ENCODE results near the gene REV3L. TPM values are rescaled to one million over a fixed set of nuclear protein-coding genes. Genes with fewer than 3 reads are reported as not detected.

Gene REV3L
- total RNA-seq, 1 experiment from 2014 or later: 6.6 TPM

GRCh38 chr6:111458670-111459232 lies 24.3 kb downstream of the REV3L start:
- H3K9me3 ChIP-seq: peaks cover 14% of the 10 kb centered on the region
- no peak for DNase-seq
- peaks cover 17% of the 10 kb centered on the region; the same call in 1 of the 2 replicates for H3K36me3 ChIP-seq
- H3K27me3 ChIP-seq: no peaks in the 10 kb centered on the region
- H3K4me3 ChIP-seq: no peak overlapping the region

- no peaks in the 10 kb centered on the region for H3K27me3 ChIP-seq
- H3K36me3 ChIP-seq: peaks cover 14% of the 10 kb centered on the region; the same call in 1 of the 2 replicates
- no peak for DNase-seq
- H3K9me3 ChIP-seq: peaks cover 14% of the 10 kb centered on the region
- no peak overlapping the region for H3K4me3 ChIP-seq
Observed at GRCh38 chr6:111456208-111456607, 26.8 kb downstream of the REV3L start.

GRCh38 chr6:111450636-111451035 lies 32.4 kb downstream of the REV3L start:
- H3K36me3 ChIP-seq: no peaks in the 10 kb centered on the region
- no peaks in the 10 kb centered on the region for H3K27me3 ChIP-seq

GRCh38 chr6:111450087-111450486 lies 32.9 kb downstream of the REV3L start:
- Histone ChIP-seq H3K36me3 (no peaks in the 10 kb centered on the region), H3K9me3 (no peaks in the 10 kb centered on the region), H3K4me3 (no peak overlapping the region), H3K27me3 (no peaks in the 10 kb centered on the region)
- no peak for DNase-seq

More at GRCh38 chr6:111450636-111451035, 32.4 kb downstream of the REV3L start:
- DNase-seq: no peak
- Histone ChIP-seq H3K9me3 (no peaks in the 10 kb centered on the region), H3K4me3 (no peak overlapping the region)

DNA sequence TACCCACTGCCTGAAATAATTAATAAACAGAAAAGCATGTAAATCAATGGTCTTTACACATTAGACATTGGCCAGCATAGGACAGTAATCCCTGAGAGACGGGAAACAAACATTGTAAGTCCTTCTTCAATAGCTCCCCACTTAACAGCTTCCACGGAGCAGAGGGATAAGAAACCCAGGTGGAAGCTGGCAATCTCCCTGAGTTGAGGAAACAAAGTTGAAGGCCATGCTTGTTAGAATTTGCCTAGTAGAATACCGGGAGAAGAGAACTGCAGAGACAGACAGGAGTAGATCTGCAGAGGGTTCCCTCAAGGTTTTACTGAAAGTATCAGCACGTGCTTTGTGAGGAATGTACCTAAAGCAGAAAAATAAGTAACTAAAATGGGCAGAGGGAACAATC lies 33.9 kb downstream of the REV3L start:
- Histone ChIP-seq H3K27me3 (no peaks in the 10 kb centered on the region), H3K36me3 (no peaks in the 10 kb centered on the region), H3K4me3 (no peak overlapping the region), H3K9me3 (no peaks in the 10 kb centered on the region)
- no peak for DNase-seq

- H3K27me3 ChIP-seq: no peaks in the 10 kb centered on the region
- H3K9me3 ChIP-seq: no peaks in the 10 kb centered on the region
- DNase-seq: no peak
- H3K36me3 ChIP-seq: no peaks in the 10 kb centered on the region
- no peak overlapping the region for H3K4me3 ChIP-seq
Observed at GRCh38 chr6:111447051-111447450, 36.0 kb downstream of the REV3L start.

DNA sequence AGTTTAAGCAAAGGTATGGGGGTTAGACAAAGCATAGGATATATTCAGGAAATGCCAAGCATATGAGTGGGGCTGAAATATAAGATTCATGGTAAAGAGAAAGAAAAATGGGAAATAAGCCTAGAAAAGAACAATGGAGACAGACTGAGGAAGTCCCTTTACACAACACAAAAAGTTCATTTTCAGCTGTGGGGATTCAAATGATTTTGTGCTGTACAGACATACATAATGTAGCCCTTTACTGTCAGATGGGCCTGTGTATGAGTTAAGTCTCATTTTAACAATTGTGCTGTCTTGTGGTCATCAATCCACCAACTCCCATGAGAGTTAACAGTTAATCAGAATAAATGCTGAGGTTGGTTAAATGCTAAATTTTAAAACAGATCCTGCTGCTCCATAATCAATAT lies 37.2 kb downstream of the REV3L start:
- Histone ChIP-seq H3K27me3 (no peaks in the 10 kb centered on the region), H3K4me3 (no peak overlapping the region), H3K9me3 (no peaks in the 10 kb centered on the region), H3K36me3 (no peaks in the 10 kb centered on the region)
- no peak for DNase-seq

DNA sequence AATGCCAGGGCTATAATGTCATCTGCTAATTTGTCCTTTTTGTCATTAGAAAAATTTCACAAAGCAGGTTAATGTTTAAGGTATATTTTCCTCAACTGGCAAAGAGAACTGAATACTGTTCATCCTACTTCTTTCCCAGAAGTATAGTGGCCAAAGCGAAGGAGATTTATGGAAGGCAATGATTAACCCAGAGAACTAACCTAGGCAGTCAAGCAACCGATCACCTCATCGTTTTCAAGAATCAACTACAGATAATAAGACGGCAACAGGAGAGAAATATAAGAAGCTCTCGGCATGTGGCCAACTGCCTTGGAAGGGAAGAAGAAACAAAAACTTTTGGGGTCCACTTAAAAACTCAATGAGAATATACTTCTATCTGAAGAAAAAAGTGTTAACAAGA lies 38.2 kb downstream of the REV3L start:
- no peak for DNase-seq
- Histone ChIP-seq H3K27me3 (no peaks in the 10 kb centered on the region), H3K36me3 (no peaks in the 10 kb centered on the region), H3K4me3 (no peak overlapping the region), H3K9me3 (no peaks in the 10 kb centered on the region)

GRCh38 chr6:111441678-111442243 lies 41.3 kb downstream of the REV3L start:
- no peaks in the 10 kb centered on the region for H3K9me3 ChIP-seq
- H3K4me3 ChIP-seq: no peak overlapping the region
- H3K36me3 ChIP-seq: no peaks in the 10 kb centered on the region
- no peaks in the 10 kb centered on the region for H3K27me3 ChIP-seq
- DNase-seq: no peak

- H3K27me3 ChIP-seq: no peaks in the 10 kb centered on the region
- no peak overlapping the region for H3K4me3 ChIP-seq
- peaks cover 6% of the 10 kb centered on the region; the same call in 1 of the 2 replicates for H3K9me3 ChIP-seq
- DNase-seq: no peak
- H3K36me3 ChIP-seq: no peaks in the 10 kb centered on the region
Observed at GRCh38 chr6:111439171-111439570, 43.8 kb downstream of the REV3L start.

- no peak for DNase-seq
- H3K4me3 ChIP-seq: no peak overlapping the region
- H3K27me3 ChIP-seq: no peaks in the 10 kb centered on the region
Observed at GRCh38 chr6:111437573-111437972, 45.4 kb downstream of the REV3L start.

DNA sequence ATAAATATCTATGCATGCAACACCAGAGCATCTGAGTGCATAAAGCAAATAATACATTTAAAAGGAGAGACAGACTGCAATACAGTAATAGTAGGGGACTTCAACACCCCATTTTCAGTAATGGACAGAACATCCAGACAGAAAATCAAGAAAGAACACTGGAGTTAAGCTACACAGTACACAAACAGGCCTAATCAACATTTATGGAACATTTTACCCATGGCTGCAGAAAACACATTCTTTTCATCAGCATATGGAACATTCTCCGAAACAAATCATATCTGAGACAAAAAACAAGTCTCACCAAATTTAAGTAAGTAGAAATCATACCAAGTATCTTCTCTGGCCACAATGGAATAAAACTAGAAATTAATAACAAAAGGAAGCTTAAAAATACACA lies 50.5 kb downstream of the REV3L start:
- H3K9me3 ChIP-seq: peaks cover 20% of the 10 kb centered on the region
- DNase-seq: no peak
- no peaks in the 10 kb centered on the region for H3K27me3 ChIP-seq
- no peaks in the 10 kb centered on the region; the same call in 1 of the 2 replicates for H3K36me3 ChIP-seq
- H3K4me3 ChIP-seq: no peak overlapping the region

More at GRCh38 chr6:111437573-111437972, 45.4 kb downstream of the REV3L start:
- peaks cover 6% of the 10 kb centered on the region; the same call in 1 of the 2 replicates for H3K9me3 ChIP-seq
- no peaks in the 10 kb centered on the region for H3K36me3 ChIP-seq

GRCh38 chr6:111430605-111431376 lies 52.2 kb downstream of the REV3L start:
- Histone ChIP-seq H3K27me3 (no peaks in the 10 kb centered on the region), H3K9me3 (peaks cover 20% of the 10 kb centered on the region), H3K36me3 (no peaks in the 10 kb centered on the region; the same call in 1 of the 2 replicates), H3K4me3 (no peak overlapping the region)
- DNase-seq: no peak

DNA sequence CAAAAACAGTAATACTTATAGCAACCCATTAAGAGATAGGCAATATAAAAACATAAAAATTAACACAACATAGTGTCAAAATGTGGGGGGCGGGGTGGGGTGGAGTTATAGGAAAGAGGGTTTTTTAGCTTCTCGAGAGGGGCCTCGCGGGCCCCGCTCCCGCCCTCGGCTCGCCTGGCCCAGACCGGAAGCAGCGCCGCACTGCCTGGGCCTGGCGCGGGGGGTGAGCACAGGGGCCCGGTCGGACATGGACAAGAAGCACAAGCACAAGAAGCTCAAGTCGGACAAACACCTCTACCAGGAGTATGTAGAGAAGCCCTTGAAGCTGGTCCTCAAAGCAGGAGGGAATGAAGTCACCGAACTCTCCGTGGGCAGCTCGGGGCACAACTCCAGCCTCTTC lies 53.4 kb downstream of the REV3L start:
- Histone ChIP-seq H3K4me3 (no peak overlapping the region), H3K27me3 (no peaks in the 10 kb centered on the region), H3K9me3 (peaks cover 14% of the 10 kb centered on the region), H3K36me3 (no peaks in the 10 kb centered on the region; the same call in 1 of the 2 replicates)
- no peak for DNase-seq

DNA sequence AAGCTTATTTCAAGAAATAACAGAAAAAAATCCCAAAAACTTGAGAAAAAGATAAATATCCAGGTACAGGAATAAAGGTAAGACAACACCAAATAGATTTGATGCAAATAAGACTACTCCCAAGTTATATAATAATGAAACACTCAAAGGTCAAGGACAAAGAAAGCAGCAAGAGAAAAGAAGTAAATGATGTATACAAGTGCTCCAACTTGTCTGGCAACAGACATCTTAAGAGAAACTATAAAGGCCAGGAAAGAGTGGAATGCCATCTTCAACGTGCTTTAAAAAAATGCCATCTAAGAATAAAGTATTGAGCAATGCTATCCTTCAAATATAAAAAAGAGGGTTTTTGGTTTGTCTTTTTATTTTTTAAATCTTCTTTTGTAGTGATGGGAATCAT lies 54.2 kb downstream of the REV3L start:
- H3K36me3 ChIP-seq: no peaks in the 10 kb centered on the region; the same call in 1 of the 2 replicates
- no peaks in the 10 kb centered on the region for H3K27me3 ChIP-seq
- H3K9me3 ChIP-seq: peaks cover 14% of the 10 kb centered on the region
- no peak overlapping the region for H3K4me3 ChIP-seq
- DNase-seq: no peak

GRCh38 chr6:111427341-111428116 lies 55.5 kb downstream of the REV3L start:
- Histone ChIP-seq H3K9me3 (peaks cover 14% of the 10 kb centered on the region), H3K4me3 (peak overlapping the region; percentile 2; the same call in 1 of the 2 replicates), H3K36me3 (no peaks in the 10 kb centered on the region; the same call in 1 of the 2 replicates), H3K27me3 (no peaks in the 10 kb centered on the region)
- DNase-seq: peak; percentile 51
